ENCODE results near the gene AGAP1. TPM values are rescaled to one million over a fixed set of nuclear protein-coding genes. Genes with fewer than 3 reads are reported as not detected.

Gene AGAP1
- total RNA-seq, 1 donor from 2014 or later, result 39.4 TPM

DNA sequence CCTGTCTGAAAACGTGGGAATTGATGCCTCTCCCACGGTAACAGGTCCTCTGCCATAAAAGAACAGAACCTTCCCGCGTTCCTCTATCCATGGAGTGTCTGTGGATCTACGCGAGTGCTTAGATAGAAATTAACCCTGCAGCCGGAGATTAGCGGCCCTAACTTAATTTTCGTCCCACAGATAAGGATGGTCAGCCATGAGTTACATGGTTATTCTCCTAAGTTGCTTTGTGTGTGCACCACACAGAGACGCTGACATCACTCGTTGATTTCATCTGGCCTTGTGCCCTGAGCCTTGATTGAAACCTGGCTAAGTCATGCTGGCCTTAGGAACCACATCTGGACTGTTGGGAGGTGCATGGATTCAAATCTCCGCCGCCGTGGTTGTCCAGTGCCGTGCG is 542.2 kb downstream of the AGAP1 start:
- Histone ChIP-seq H3K27me3 (ENCODE audit: insufficient read depth, low read length) (no peaks in the 10 kb centered on the region), H4K20me1 (ENCODE audit: insufficient read depth, low read length) (no peaks in the 10 kb centered on the region), H3K4me3 (ENCODE audit: insufficient read depth, low read depth, low read length) (no peak overlapping the region), H2AFZ (ENCODE audit: low read depth, low read length) (no peak overlapping the region), H3K4me2 (ENCODE audit: low read length) (no peak overlapping the region), H3K4me1 (ENCODE audit: insufficient read depth, low read length) (no peaks in the 10 kb centered on the region), H3K79me2 (ENCODE audit: insufficient read depth, low read length) (no peaks in the 10 kb centered on the region), H3K36me3 (ENCODE audit: insufficient read depth, low read length) (no peaks in the 10 kb centered on the region), H3K9me3 (ENCODE audit: insufficient read depth, low read depth, low read length) (no peaks in the 10 kb centered on the region), H3K27ac (ENCODE audit: low read depth, low read length) (no peak overlapping the region), H3K9ac (ENCODE audit: low read length) (no peak overlapping the region)
- no peak for DNase-seq (ENCODE audit: low read depth)
- no peak overlapping the region for H3K4me3 Mint-ChIP-seq (ENCODE audit: unreplicated experiment)
- TF ChIP-seq, protein P1, sequence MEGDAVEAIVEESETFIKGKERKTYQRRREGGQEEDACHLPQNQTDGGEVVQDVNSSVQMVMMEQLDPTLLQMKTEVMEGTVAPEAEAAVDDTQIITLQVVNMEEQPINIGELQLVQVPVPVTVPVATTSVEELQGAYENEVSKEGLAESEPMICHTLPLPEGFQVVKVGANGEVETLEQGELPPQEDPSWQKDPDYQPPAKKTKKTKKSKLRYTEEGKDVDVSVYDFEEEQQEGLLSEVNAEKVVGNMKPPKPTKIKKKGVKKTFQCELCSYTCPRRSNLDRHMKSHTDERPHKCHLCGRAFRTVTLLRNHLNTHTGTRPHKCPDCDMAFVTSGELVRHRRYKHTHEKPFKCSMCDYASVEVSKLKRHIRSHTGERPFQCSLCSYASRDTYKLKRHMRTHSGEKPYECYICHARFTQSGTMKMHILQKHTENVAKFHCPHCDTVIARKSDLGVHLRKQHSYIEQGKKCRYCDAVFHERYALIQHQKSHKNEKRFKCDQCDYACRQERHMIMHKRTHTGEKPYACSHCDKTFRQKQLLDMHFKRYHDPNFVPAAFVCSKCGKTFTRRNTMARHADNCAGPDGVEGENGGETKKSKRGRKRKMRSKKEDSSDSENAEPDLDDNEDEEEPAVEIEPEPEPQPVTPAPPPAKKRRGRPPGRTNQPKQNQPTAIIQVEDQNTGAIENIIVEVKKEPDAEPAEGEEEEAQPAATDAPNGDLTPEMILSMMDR (IDR thresholded peaks at IDR 0.05; ENCODE audit: insufficient read depth, low read depth, low read length), result no peak
- TF ChIP-seq EZH2 (IDR thresholded peaks at IDR 0.05; ENCODE audit: insufficient read depth, low read length), result no peak
- no peaks in the 10 kb centered on the region for H3K27me3 Mint-ChIP-seq (ENCODE audit: low read depth, unreplicated experiment)
- FAIRE-seq, result no peak
- H3K9me3 Mint-ChIP-seq (ENCODE audit: unreplicated experiment), result no peaks in the 10 kb centered on the region
- H3K36me3 Mint-ChIP-seq (ENCODE audit: low read depth, unreplicated experiment), result no peaks in the 10 kb centered on the region
- H3K4me1 Mint-ChIP-seq (ENCODE audit: low read depth, unreplicated experiment), result no peaks in the 10 kb centered on the region
- no peak overlapping the region for H3K27ac Mint-ChIP-seq (ENCODE audit: unreplicated experiment)

DNA sequence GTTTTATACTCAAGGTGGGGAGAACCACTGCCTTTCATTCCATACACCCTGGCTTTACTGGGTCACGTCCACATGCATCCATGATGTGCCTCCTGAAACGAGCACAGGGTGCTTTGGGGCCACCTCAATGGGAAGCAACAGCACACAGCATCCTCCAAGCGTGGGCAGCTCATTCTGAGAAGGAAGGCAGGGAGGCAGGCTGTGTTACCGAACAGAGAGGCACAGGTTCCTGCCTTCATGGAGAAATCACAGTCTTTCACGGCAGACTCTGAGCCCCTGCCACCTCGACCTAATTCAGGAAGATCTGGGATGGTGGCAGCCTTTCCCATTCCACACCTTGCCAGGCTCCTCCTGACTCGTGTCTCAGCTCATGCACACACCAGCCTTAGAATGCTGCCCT is 544.3 kb downstream of the AGAP1 start:
- Histone ChIP-seq H3K27me3 (ENCODE audit: insufficient read depth, low read length) (no peaks in the 10 kb centered on the region), H3K79me2 (ENCODE audit: insufficient read depth, low read length) (no peaks in the 10 kb centered on the region), H3K4me2 (ENCODE audit: low read length) (no peak overlapping the region), H3K4me3 (ENCODE audit: insufficient read depth, low read depth, low read length) (no peak overlapping the region), H2AFZ (ENCODE audit: low read depth, low read length) (no peak overlapping the region), H3K9ac (ENCODE audit: low read length) (no peak overlapping the region), H3K4me1 (ENCODE audit: insufficient read depth, low read length) (no peaks in the 10 kb centered on the region), H3K36me3 (ENCODE audit: insufficient read depth, low read length) (no peaks in the 10 kb centered on the region), H4K20me1 (ENCODE audit: insufficient read depth, low read length) (no peaks in the 10 kb centered on the region), H3K9me3 (ENCODE audit: insufficient read depth, low read depth, low read length) (no peaks in the 10 kb centered on the region), H3K27ac (ENCODE audit: low read depth, low read length) (no peak overlapping the region)
- no peak overlapping the region for H3K4me3 Mint-ChIP-seq (ENCODE audit: unreplicated experiment)
- FAIRE-seq (no peak), DNase-seq (ENCODE audit: low read depth) (no peak)
- H3K9me3 Mint-ChIP-seq (ENCODE audit: unreplicated experiment), result no peaks in the 10 kb centered on the region
- no peaks in the 10 kb centered on the region for H3K4me1 Mint-ChIP-seq (ENCODE audit: low read depth, unreplicated experiment)
- H3K27ac Mint-ChIP-seq (ENCODE audit: unreplicated experiment), result no peak overlapping the region
- no peaks in the 10 kb centered on the region for H3K27me3 Mint-ChIP-seq (ENCODE audit: low read depth, unreplicated experiment)
- TF ChIP-seq, protein P1 (IDR thresholded peaks at IDR 0.05; ENCODE audit: insufficient read depth, low read depth, low read length), result no peak
- TF ChIP-seq EZH2 (IDR thresholded peaks at IDR 0.05; ENCODE audit: insufficient read depth, low read length), result no peak
- H3K36me3 Mint-ChIP-seq (ENCODE audit: low read depth, unreplicated experiment), result peaks cover 7% of the 10 kb centered on the region

DNA sequence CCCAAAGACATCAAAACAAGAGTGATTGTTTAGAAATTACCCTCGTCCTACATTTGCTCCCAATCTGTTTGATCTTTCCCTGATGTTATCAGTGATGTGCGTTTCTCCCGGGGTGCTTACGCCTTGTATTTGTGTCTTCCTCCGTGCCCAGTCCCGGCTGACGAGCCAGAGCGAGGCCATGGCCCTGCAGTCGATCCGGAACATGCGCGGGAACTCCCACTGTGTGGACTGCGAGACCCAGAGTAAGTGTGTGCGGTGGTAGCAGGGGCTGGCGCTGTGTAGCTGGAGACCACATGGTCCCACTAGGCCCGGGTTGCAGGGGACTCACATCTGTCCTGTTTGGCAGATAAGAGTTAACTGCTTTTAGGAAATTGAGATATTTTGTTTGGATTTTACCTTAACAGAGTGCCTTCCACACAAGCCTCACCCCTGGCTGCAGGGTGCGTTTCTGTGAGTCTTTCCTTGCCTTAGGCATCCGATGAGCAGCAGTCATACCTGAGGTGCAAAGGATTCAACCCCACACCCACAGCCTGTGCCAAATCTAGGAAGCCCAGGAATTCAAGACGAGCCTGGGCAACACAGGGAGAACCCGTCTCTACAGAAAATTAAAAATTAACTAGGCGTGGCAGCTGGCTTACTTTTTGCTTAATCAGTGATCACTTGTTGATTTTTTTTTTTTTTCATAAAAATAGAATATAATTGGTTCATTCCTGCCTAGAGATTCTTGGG is 546.9 kb downstream of the AGAP1 start:
- H3K36me3 ChIP-seq (ENCODE audit: insufficient read depth, low read length), result no peaks in the 10 kb centered on the region
- no peaks in the 10 kb centered on the region for H3K9me3 ChIP-seq (ENCODE audit: insufficient read depth, low read depth, low read length)
- H3K4me1 Mint-ChIP-seq (ENCODE audit: low read depth, unreplicated experiment), result no peaks in the 10 kb centered on the region
- H3K79me2 ChIP-seq (ENCODE audit: insufficient read depth, low read length), result no peaks in the 10 kb centered on the region
- no peaks in the 10 kb centered on the region for H3K27me3 Mint-ChIP-seq (ENCODE audit: low read depth, unreplicated experiment)
- H3K9ac ChIP-seq (ENCODE audit: low read length), result no peak overlapping the region
- H3K27me3 ChIP-seq (ENCODE audit: insufficient read depth, low read length), result no peaks in the 10 kb centered on the region
- peak overlapping the region; percentile 73 for H3K27ac Mint-ChIP-seq (ENCODE audit: unreplicated experiment)
- no peak overlapping the region for H2AFZ ChIP-seq (ENCODE audit: low read depth, low read length)
- TF ChIP-seq, protein P1 (IDR thresholded peaks at IDR 0.05; ENCODE audit: insufficient read depth, low read depth, low read length), result no peak
- TF ChIP-seq EZH2 (IDR thresholded peaks at IDR 0.05; ENCODE audit: insufficient read depth, low read length), result no peak
- H4K20me1 ChIP-seq (ENCODE audit: insufficient read depth, low read length), result no peaks in the 10 kb centered on the region
- H3K4me3 ChIP-seq (ENCODE audit: insufficient read depth, low read depth, low read length), result no peak overlapping the region
- peaks cover 12% of the 10 kb centered on the region for H3K36me3 Mint-ChIP-seq (ENCODE audit: low read depth, unreplicated experiment)
- no peak for FAIRE-seq
- H3K4me3 Mint-ChIP-seq (ENCODE audit: unreplicated experiment), result no peak overlapping the region
- no peak overlapping the region for H3K4me2 ChIP-seq (ENCODE audit: low read length)
- H3K4me1 ChIP-seq (ENCODE audit: insufficient read depth, low read length), result no peaks in the 10 kb centered on the region
- H3K27ac ChIP-seq (ENCODE audit: low read depth, low read length), result no peak overlapping the region
- no peaks in the 10 kb centered on the region for H3K9me3 Mint-ChIP-seq (ENCODE audit: unreplicated experiment)
- no peak for DNase-seq (ENCODE audit: low read depth)
